DOHH2 (cell line): ENCODE data around the gene FASTK.

Experiments
- CTCF ChIP-seq: fragments of 200-600 bp; sonication (generic); IDR thresholded peaks from one replicate; pipeline ENCODE4 v1.5.1; 2014; ENCODE audit warnings: antibody characterized with exemption, mild to moderate bottlenecking, low read depth, low read length; ENCODE audit not compliant: poor library complexity, severe bottlenecking
- EZH2phosphoT487 ChIP-seq: fragments of 200-600 bp; sonication (generic); IDR thresholded peaks from 2 replicates; pipeline ENCODE4 v1.6.1; 2017; ENCODE audit warnings: borderline replicate concordance, mild to moderate bottlenecking, antibody characterized with exemption, low read length, moderate library complexity, mixed read lengths

- TF ChIP-seq CTCF = peak; percentile 71
- TF ChIP-seq EZH2phosphoT487 = no peak
Observed at GRCh38 chr7:151060416-151061212, 20.0 kb downstream of the FASTK start.
